GM12801 (cell line): Measurements from ENCODE around the gene EGFLAM.

ENCODE experiments used
- TF ChIP-seq, protein P1 (sequence below): IDR thresholded peaks from one replicate; pipeline ENCODE4 v1.5.1; 2011; ENCODE audit warnings: control low read depth; ENCODE audit not compliant: insufficient read length; ENCODE audit errors: extremely low read depth

EGFLAM gene

DNA sequence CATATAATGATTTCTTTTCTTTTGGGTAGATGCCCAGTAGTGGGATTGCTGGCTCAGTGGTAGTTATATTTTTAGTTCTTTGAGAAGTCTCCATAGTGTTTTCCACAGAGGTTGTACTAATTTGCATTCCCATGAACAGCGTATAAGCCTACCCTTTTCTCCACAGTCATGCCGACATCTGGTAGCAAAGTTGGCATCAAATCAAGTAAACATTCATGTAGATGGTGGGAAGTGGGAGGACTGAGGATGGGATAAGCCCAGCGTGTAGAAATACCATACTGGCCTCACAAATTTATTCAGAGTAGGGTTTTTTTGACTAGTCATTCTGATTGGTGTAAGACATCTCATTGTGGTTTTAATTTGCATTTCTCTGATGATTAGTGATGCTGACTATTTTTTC, 115.4 kb downstream of the EGFLAM start:
- TF ChIP-seq, protein P1, sequence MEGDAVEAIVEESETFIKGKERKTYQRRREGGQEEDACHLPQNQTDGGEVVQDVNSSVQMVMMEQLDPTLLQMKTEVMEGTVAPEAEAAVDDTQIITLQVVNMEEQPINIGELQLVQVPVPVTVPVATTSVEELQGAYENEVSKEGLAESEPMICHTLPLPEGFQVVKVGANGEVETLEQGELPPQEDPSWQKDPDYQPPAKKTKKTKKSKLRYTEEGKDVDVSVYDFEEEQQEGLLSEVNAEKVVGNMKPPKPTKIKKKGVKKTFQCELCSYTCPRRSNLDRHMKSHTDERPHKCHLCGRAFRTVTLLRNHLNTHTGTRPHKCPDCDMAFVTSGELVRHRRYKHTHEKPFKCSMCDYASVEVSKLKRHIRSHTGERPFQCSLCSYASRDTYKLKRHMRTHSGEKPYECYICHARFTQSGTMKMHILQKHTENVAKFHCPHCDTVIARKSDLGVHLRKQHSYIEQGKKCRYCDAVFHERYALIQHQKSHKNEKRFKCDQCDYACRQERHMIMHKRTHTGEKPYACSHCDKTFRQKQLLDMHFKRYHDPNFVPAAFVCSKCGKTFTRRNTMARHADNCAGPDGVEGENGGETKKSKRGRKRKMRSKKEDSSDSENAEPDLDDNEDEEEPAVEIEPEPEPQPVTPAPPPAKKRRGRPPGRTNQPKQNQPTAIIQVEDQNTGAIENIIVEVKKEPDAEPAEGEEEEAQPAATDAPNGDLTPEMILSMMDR: no peak

DNA sequence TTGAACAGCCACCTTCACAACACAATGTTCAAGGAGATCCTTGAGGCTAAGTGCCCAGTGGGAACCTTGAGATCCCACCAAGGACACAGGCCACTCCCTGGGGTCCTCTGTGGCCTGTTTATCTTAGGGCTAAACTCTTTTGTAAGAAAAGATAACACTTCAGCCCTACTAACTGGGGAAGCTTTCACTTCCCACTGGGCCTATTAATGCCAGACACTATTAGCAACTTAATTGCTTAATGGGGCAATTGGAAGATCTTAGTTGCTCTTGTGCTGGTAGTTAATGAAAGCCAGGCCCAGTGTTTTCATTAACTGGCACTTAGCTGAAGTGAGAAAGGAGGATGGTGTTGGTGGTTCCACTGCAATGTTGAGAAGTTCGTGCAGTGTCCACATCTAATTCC, 117.1 kb downstream of the EGFLAM start:
- TF ChIP-seq, protein P1: no peak

DNA sequence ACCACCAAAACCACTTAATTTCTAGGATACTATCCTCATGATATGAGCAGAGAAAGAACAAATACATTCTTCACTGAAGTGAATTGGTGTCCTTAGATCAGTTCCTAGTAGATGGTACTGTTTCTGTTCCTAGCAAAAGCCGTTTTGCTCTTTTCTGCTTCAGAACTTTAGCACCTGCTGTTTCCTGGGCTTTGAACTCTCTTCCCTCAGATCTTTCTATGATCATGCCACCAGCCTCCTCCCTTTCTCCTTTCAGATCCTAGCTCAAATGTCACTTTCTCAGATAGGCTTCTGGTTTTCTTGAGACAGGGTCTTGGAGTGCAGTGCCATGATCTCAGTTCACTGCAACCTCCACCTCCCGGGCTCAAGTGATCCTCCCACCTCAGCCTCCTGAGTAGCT, 118.0 kb downstream of the EGFLAM start:
- TF ChIP-seq, protein P1: no peak

DNA sequence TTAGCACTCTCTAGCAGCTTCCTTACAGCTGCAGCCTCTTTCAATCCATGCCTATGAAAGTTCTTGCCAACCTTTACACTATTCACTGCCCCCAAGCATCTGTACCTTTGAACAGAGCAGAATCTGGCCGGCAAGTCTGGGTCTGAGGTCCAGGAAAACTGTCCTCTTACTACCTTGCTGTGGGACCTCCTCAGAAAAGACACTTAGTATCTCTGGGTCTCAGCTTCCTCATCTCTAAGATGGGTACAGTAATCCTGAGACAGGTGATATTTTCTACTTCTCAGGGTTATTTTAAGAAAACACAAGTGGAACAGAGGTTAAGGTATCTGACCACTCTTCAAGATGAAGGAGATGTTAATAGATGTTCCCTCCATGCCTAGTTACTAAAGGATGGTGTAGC, 120.2 kb downstream of the EGFLAM start:
- TF ChIP-seq, protein P1: no peak

DNA sequence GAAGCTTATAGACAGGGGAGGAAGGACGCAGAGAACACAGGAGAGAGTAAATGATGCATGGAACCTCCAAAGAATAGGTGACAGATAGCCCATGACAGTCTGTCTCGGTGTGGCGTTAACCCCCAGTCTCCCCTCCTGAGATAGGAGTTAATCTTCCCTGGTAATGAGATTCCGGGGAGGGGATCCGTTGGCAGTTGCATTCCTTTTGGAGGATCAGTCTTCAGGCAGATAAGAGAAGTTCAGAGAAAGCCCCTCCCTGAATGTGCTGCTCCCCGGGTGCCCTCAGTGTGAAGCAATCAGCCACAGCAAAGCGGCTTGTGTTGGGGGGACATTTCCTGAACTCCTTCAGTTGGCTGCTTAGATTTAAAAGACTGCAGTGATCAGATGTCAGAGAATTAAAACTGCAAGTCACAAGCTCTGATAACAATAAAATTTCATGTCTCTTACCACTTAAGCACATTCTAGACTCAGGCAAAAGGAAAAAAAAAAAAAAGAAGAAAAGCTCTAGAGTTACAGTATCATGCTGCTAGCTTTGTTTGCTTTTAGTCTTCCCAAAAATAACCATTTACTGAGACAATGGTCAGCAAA, 121.1 kb downstream of the EGFLAM start:
- TF ChIP-seq, protein P1: no peak

DNA sequence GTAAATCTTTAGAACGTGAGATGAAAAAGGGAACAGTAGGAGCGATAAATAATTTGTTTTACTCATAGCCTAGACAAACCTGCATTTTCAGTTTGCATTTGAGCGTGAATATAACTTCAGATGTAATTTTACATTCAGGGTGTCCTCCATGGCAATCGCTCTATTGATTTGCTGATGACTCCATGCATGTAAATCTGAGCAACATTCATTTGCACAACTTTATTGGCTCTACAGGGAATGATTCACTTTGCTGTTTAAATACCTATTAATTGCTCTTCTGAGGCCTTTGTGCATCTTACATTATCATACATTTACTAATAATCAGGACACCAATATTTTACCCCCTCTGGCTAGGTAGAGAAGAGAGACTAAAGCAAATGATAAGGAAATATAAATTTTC, 122.2 kb downstream of the EGFLAM start:
- TF ChIP-seq, protein P1: no peak

DNA sequence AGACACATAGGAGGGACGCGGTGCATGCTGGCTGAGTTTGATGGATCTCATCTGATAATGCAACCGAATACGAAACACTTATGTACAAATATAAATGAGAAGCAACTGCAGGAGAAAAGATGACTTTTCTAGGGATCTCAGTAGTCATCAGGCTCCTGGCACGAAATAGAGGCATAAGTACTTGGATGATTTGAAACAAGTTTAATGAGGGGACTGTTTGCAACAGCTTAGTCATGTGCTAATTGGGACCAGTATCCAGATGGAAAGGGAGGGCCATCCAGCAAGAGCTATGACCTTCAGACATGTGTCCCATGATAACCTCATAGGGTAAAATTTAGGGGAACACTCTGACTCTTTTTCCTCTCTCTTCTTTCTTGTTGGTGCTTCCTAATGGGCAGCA, 123.0 kb downstream of the EGFLAM start:
- TF ChIP-seq, protein P1: no peak

DNA sequence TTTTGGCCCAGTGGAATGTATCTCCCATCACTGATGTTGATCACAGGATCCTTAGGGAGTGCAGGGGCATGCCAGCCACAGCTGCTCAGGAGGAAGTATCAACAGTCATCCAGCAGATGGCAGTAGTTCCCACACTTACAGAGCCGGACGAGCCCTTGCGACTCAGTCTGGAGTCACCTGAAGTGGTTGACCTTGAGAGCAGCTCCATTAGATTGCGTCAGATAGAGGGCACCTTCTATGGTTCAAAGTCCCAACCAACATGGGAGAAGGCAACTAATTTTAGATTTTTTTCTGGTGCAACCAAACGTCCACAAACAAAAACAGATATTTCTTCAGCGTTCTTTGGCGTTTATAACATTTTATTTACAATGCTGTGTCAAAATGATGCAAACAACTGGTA, 124.5 kb downstream of the EGFLAM start:
- TF ChIP-seq, protein P1: no peak
